Liver (tissue), 9 donors: ENCODE measurements around the gene POLR3GL. TPM values are rescaled to one million over a fixed set of nuclear protein-coding genes. Genes with fewer than 3 reads are reported as not detected.
A peak's percentile ranks its signal among the peaks of the same experiment; 100 is the strongest.

Experiments used
- DNase-seq: peaks from one replicate; pipeline ENCODE4 v3.0.0-alpha.2; 2017; ENCODE audit warnings: low spot score
- H3K27ac ChIP-seq, 2 donors: one replicate each; pipeline ENCODE4 v1.7.0; 2013; ENCODE audit warnings: inconsistent platforms in 2 of 2, low read length in 2 of 2, control low read depth in 1 of 2, low read depth in 1 of 2, mild to moderate bottlenecking in 1 of 2
- H3K27me3 ChIP-seq, 4 donors: one replicate each; pipeline versions ENCODE4 v1.6.1 to v1.7.0; 2013; ENCODE audit warnings: low read length in 3 of 4, inconsistent platforms in 1 of 4, mild to moderate bottlenecking in 1 of 4, moderate library complexity in 1 of 4; ENCODE audit not compliant: control insufficient read depth in 4 of 4, insufficient read depth in 4 of 4
- H3K36me3 ChIP-seq, 4 donors: one replicate each; pipeline versions ENCODE4 v1.6.1 to v1.7.0; 2013; ENCODE audit warnings: low read length in 3 of 4, mild to moderate bottlenecking in 3 of 4, low read depth in 1 of 4, moderate library complexity in 1 of 4; ENCODE audit not compliant: control insufficient read depth in 4 of 4, insufficient read depth in 3 of 4
- H3K4me1 ChIP-seq, 4 donors: one replicate each; pipeline versions ENCODE4 v1.6.1 to v1.7.0; 2013; ENCODE audit warnings: low read length in 3 of 4, mild to moderate bottlenecking in 3 of 4, moderate library complexity in 1 of 4; ENCODE audit not compliant: control insufficient read depth in 4 of 4, insufficient read depth in 4 of 4
- H3K4me3 ChIP-seq, 3 donors: one replicate each; pipeline versions ENCODE4 v1.6.1 to v1.7.0; 2013; ENCODE audit warnings: low read length in 3 of 3, control low read depth in 1 of 3, low read depth in 1 of 3, mild to moderate bottlenecking in 1 of 3
- H3K9ac ChIP-seq, 2 donors: one replicate each; pipeline ENCODE4 v1.7.0; 2013; ENCODE audit warnings: low read length in 2 of 2, mild to moderate bottlenecking in 2 of 2, moderate library complexity in 2 of 2, control low read depth in 1 of 2, low read depth in 1 of 2
- H3K9me3 ChIP-seq, 4 donors: one replicate each; pipeline versions ENCODE4 v1.6.1 to v1.7.0; 2013; ENCODE audit warnings: low read length in 3 of 4; ENCODE audit not compliant: control insufficient read depth in 4 of 4
- EGR1 ChIP-seq, 2 donors: IDR thresholded peaks; 2 replicates each; pipeline ENCODE4 v1.6.1; 2016 to 2018; ENCODE audit warnings: antibody characterized with exemption in 2 of 2, low read depth in 2 of 2
- FOXA1 ChIP-seq: IDR thresholded peaks from 2 replicates; pipeline ENCODE4 v1.6.1; 2016; ENCODE audit warnings: antibody characterized with exemption
- FOXA2 ChIP-seq: IDR thresholded peaks from 2 replicates; pipeline ENCODE4 v1.6.1; 2016; ENCODE audit warnings: antibody characterized with exemption
- GABPA ChIP-seq, 2 donors: IDR thresholded peaks in 1 of 2; conservative IDR thresholded peaks in 1 of 2; 2 replicates each; pipeline ENCODE4 v1.6.1; 2016; ENCODE audit warnings: antibody characterized with exemption in 2 of 2, mild to moderate bottlenecking in 1 of 2, moderate library complexity in 1 of 2
- HNF4A ChIP-seq, 2 donors: conservative IDR thresholded peaks; 2 replicates each; pipeline ENCODE4 v1.6.1; 2016; ENCODE audit warnings: antibody characterized with exemption in 2 of 2, mild to moderate bottlenecking in 2 of 2
- HNF4G ChIP-seq: IDR thresholded peaks from 2 replicates; pipeline ENCODE4 v1.6.1; 2016; ENCODE audit warnings: antibody characterized with exemption
- JUND ChIP-seq, 2 donors: IDR thresholded peaks; 2 replicates each; pipeline ENCODE4 v1.6.1; 2016; ENCODE audit warnings: antibody characterized with exemption in 2 of 2
- MAX ChIP-seq: IDR thresholded peaks from 2 replicates; pipeline ENCODE4 v1.6.1; 2016; ENCODE audit warnings: antibody characterized with exemption
- NR2F2 ChIP-seq: IDR thresholded peaks from 2 replicates; pipeline ENCODE4 v1.6.1; 2016; ENCODE audit warnings: antibody characterized with exemption
- RAD21 ChIP-seq, 2 donors: IDR thresholded peaks; 2 replicates each; pipeline ENCODE4 v1.6.1; 2016; ENCODE audit warnings: antibody characterized with exemption in 2 of 2, mild to moderate bottlenecking in 2 of 2
- REST ChIP-seq: IDR thresholded peaks from 2 replicates; pipeline ENCODE4 v1.6.1; 2016; ENCODE audit warnings: antibody characterized with exemption, mild to moderate bottlenecking
- RXRA ChIP-seq, 2 donors: IDR thresholded peaks; 2 replicates each; pipeline ENCODE4 v1.6.1; 2017 to 2018; ENCODE audit warnings: antibody characterized with exemption in 2 of 2, mild to moderate bottlenecking in 1 of 2
- SP1 ChIP-seq: IDR thresholded peaks from 2 replicates; pipeline ENCODE4 v1.6.1; 2018; ENCODE audit warnings: antibody characterized with exemption, mild to moderate bottlenecking
- TAF1 ChIP-seq: conservative IDR thresholded peaks from 2 replicates; pipeline ENCODE4 v1.6.1; 2016; ENCODE audit warnings: antibody characterized with exemption, mild to moderate bottlenecking
- YY1 ChIP-seq: IDR thresholded peaks from 2 replicates; pipeline ENCODE4 v1.6.1; 2016; ENCODE audit warnings: antibody characterized with exemption, mild to moderate bottlenecking
- ZBTB33 ChIP-seq: IDR thresholded peaks from 2 replicates; pipeline ENCODE4 v1.6.1; 2016; ENCODE audit warnings: antibody characterized with exemption
- WGBS: extraction: QIAGEN DNeasy Blood & Tissue Kit; methylation state at CpG from one replicate; pipeline ENCODE4 v1.1.7; 2013; 5-methylcytosine and 5-hydroxymethylcytosine counted together
- polyA plus RNA-seq, 2 donors: library from polyadenylated mRNA; stranded (reverse) in 1 of 2; unstranded in 1 of 2; fragments of 200-250 nt in 1 of 2; fragments of >200 nt in 1 of 2; fragmentation: Nextera tagmentation in 1 of 2; extraction: Ambion mirVana in 1 of 2; gene quantifications; one replicate each; pipeline versions ENCODE4 v1.2.1 to v1.2.3, GENCODE V29; 2013 to 2015
- total RNA-seq, 2 donors: library from RNA; depleted of rRNA; stranded (reverse); fragments of >200 nt; gene quantifications; one replicate each; pipeline ENCODE4 v1.2.3, GENCODE V29; 2014
- TF ChIP-seq, protein P1 (sequence below): fragments of 150-350 bp; IDR thresholded peaks from 2 replicates; pipeline ENCODE4 v1.5.1; 2017; ENCODE audit warnings: improper control_type of control experiment, low read depth, low read length; ENCODE audit not compliant: missing input control
- TF ChIP-seq, protein P2 (sequence below): IDR thresholded peaks from 2 replicates; pipeline ENCODE4 v1.6.1; 2016; ENCODE audit warnings: antibody characterized with exemption
- donor health status: healthy.
- donor health status: healthy.
- donor health status: healthy.
- donor health status: healthy.
- donor health status: healthy.

POLR3GL gene
- total and polyA plus RNA-seq, 4 donors: 11.9 to 23.4 (median 16.2) TPM

DNA sequence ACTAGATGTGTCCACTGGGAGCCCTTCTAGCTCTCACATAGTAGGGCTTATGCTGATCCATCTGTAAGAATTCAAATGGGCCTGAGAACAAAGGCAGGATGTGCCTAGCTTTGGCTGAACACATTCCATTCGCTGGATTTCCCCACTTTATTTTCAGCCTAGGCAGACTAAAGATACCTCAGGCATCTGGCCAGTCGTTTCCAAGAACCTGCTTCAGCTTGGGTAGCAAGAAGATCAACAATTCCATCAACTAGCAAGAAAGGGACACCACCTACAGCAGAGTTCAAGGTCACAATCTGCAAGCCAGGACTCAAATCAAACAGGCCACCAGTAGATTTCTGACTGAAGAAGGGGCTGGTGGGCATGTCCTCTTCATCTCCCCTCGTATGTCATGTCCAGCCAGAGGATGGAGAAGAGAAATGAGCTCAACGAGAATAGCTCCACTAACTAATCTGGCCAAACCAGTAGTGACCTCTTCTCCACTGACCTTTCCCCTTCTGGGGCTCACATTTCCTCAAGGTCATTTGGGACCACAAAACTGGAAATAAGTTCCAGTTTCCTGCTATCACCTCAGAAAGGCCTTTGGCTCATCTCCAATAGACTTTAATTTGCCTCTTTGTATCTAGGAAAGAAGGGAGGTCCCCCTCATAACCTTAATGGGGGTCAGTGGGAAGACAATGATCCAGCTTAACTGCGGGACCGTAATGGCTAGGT is 17.7 kb downstream of the POLR3GL start:
- H3K9ac ChIP-seq: no peak overlapping the region
- peaks cover 0 to 8% (median 0%) of the 10 kb centered on the region in 4 donors for H3K36me3 ChIP-seq
- H3K27ac ChIP-seq: peak overlapping the region in 1 of 2 donors; percentile 44
- H3K4me3 ChIP-seq: no peak overlapping the region
- H3K4me1 ChIP-seq: peaks cover 28 to 58% (median 38%) of the 10 kb centered on the region in 4 donors
- H3K9me3 ChIP-seq: no peaks in the 10 kb centered on the region
- 81% methylated on average over 6 of the region's 6 CpGs for WGBS
- no peak for DNase-seq
- H3K27me3 ChIP-seq: no peaks in the 10 kb centered on the region
- TF ChIP-seq NR2F2 (peak; percentile 63), YY1 (no peak), RXRA (IDR thresholded peaks at IDR 0.05) (peak in 1 of 2 donors; percentile 43), JUND (IDR thresholded peaks at IDR 0.05) (no peak)

DNA sequence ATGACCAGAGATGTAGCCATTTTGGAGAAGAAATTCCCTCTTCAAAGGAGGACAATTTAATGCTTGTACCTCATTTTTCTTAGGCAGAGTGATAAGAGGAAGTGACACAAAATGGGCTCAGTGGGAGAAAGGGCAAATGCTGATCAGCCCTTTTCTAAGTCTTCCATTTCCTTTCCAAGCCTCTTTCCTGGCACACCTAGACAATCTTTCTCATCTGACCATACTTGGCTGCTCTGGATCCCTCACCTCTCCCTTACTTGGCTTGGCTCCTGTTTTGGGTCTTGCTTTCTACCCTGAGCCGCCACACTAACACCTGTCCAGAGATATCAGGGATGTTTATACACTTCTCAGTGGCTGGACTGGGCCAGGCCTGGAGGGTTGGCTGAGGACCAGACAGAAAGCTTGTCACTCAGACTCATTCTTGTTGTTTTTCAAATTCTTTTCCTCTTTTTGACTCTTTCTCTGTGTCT is 18.8 kb downstream of the POLR3GL start:
- H3K36me3 ChIP-seq: peaks cover 0 to 4% (median 0%) of the 10 kb centered on the region in 4 donors
- no peak overlapping the region for H3K4me3 ChIP-seq
- H3K9ac ChIP-seq: no peak overlapping the region
- 29% methylated on average over 1 of the region's 1 CpG for WGBS
- H3K4me1 ChIP-seq: peaks cover 25 to 54% (median 35%) of the 10 kb centered on the region in 4 donors
- TF ChIP-seq EGR1 (IDR thresholded peaks at IDR 0.05; ENCODE audit: low read depth in 2 of 2) (no peak), MAX (peak; percentile 37), FOXA2 (no peak), RXRA (IDR thresholded peaks at IDR 0.05) (peak; percentile 87 to 92), NR2F2 (no peak), HNF4A (conservative IDR thresholded peaks at IDR 0.05) (peak; percentile 20), ZBTB33 (no peak), YY1 (peak; percentile 76), JUND (IDR thresholded peaks at IDR 0.05) (peak in 1 of 2 donors; percentile 25), TAF1 (peak; percentile 60), GABPA (IDR thresholded peaks at IDR 0.05 in 1 of 2, conservative IDR thresholded peaks at IDR 0.05 in 1 of 2) (peak in 1 of 2 donors; percentile 59), REST (no peak), SP1 (peak; percentile 82), RAD21 (IDR thresholded peaks at IDR 0.05) (peak in 1 of 2 donors; percentile 31), HNF4G (no peak), FOXA1 (no peak)
- TF ChIP-seq, protein P1, sequence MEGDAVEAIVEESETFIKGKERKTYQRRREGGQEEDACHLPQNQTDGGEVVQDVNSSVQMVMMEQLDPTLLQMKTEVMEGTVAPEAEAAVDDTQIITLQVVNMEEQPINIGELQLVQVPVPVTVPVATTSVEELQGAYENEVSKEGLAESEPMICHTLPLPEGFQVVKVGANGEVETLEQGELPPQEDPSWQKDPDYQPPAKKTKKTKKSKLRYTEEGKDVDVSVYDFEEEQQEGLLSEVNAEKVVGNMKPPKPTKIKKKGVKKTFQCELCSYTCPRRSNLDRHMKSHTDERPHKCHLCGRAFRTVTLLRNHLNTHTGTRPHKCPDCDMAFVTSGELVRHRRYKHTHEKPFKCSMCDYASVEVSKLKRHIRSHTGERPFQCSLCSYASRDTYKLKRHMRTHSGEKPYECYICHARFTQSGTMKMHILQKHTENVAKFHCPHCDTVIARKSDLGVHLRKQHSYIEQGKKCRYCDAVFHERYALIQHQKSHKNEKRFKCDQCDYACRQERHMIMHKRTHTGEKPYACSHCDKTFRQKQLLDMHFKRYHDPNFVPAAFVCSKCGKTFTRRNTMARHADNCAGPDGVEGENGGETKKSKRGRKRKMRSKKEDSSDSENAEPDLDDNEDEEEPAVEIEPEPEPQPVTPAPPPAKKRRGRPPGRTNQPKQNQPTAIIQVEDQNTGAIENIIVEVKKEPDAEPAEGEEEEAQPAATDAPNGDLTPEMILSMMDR: no peak
- TF ChIP-seq, protein P2, sequence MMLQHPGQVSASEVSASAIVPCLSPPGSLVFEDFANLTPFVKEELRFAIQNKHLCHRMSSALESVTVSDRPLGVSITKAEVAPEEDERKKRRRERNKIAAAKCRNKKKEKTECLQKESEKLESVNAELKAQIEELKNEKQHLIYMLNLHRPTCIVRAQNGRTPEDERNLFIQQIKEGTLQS: no peak
- no peaks in the 10 kb centered on the region for H3K27me3 ChIP-seq
- peak overlapping the region; percentile 21 to 44 for H3K27ac ChIP-seq
- no peaks in the 10 kb centered on the region for H3K9me3 ChIP-seq
- DNase-seq: no peak
